Mesendoderm (in vitro differentiated cells): ENCODE data around the gene IQGAP3.
"Not testable (repeated sequence)": the region's sequence is repeated elsewhere in the genome, so short reads cannot be mapped to it uniquely, and the experiment has no call there.

ENCODE experiments used
- DNase-seq: peaks from one replicate; pipeline ENCODE4 v3.0.0; 2013
- H2AK5ac ChIP-seq: 2 replicates; pipeline ENCODE4 v1.6.1; 2013; ENCODE audit warnings: low read length, inconsistent platforms
- H2BK120ac ChIP-seq: 2 replicates; pipeline ENCODE4 v1.6.1; 2013; ENCODE audit warnings: low read depth, mild to moderate bottlenecking, low read length, moderate library complexity, mixed read lengths
- H2BK15ac ChIP-seq: replicated peaks from 2 replicates; pipeline ENCODE4 v1.6.1; 2013; ENCODE audit warnings: low read depth, mild to moderate bottlenecking, moderate library complexity
- H2BK5ac ChIP-seq: 2 replicates; pipeline ENCODE4 v1.6.1; 2013; ENCODE audit warnings: low read length, inconsistent platforms
- H3K18ac ChIP-seq: 2 replicates; pipeline ENCODE4 v1.6.1; 2013; ENCODE audit warnings: mild to moderate bottlenecking, low read length, mixed read lengths
- H3K23ac ChIP-seq: one replicate; pipeline ENCODE4 v1.6.1; 2013; ENCODE audit warnings: low read length
- H3K27ac ChIP-seq: 2 replicates; pipeline ENCODE4 v1.5.1; 2013; ENCODE audit warnings: low read depth, mild to moderate bottlenecking, inconsistent platforms, low read length, moderate library complexity
- H3K27me3 ChIP-seq: 2 replicates; pipeline ENCODE4 v1.6.1; 2013; ENCODE audit warnings: low read length, control low read depth, mild to moderate bottlenecking, inconsistent platforms; ENCODE audit not compliant: insufficient read depth, poor library complexity
- H3K36me3 ChIP-seq: 2 replicates; pipeline ENCODE4 v1.6.1; 2013; ENCODE audit warnings: low read length, inconsistent platforms; ENCODE audit not compliant: control insufficient read depth, insufficient read depth
- H3K4ac ChIP-seq: one replicate; pipeline ENCODE4 v1.6.1; 2013; ENCODE audit warnings: low read depth, mild to moderate bottlenecking, low read length, moderate library complexity
- H3K4me1 ChIP-seq: 2 replicates; pipeline ENCODE4 v1.6.1; 2013; ENCODE audit warnings: low read depth, low read length, inconsistent platforms; ENCODE audit not compliant: control insufficient read depth
- H3K4me2 ChIP-seq: 2 replicates; pipeline ENCODE4 v1.6.1; 2013; ENCODE audit warnings: low read length
- H3K4me3 ChIP-seq: 2 replicates; pipeline ENCODE4 v1.5.1; 2013; ENCODE audit warnings: mild to moderate bottlenecking, low read length
- H3K56ac ChIP-seq: one replicate; pipeline ENCODE4 v1.6.1; 2013; ENCODE audit warnings: low read length
- H3K79me1 ChIP-seq: 2 replicates; pipeline ENCODE4 v1.6.1; 2013; ENCODE audit warnings: low read length, inconsistent platforms
- H3K79me2 ChIP-seq: 2 replicates; pipeline ENCODE4 v1.6.1; 2013; ENCODE audit warnings: mild to moderate bottlenecking, low read length; ENCODE audit not compliant: control insufficient read depth, insufficient read depth
- H3K9ac ChIP-seq: 2 replicates; pipeline ENCODE4 v1.6.1; 2013; ENCODE audit warnings: low read length, inconsistent platforms
- H4K5ac ChIP-seq: one replicate; pipeline ENCODE4 v1.6.1; 2013; ENCODE audit warnings: low read length
- H4K8ac ChIP-seq: one replicate; pipeline ENCODE4 v1.6.1; 2013; ENCODE audit warnings: low read depth, mild to moderate bottlenecking, control low read depth, low read length, moderate library complexity
- WGBS: extraction: QIAGEN DNeasy Blood & Tissue Kit; methylation state at CpG from one replicate; pipeline ENCODE4 v1.1.7; 2013; ENCODE audit warnings: low lambda C conversion rate, missing lambda C conversion rate; ENCODE audit not compliant: insufficient coverage; ENCODE audit errors: extremely low coverage; 5-methylcytosine and 5-hydroxymethylcytosine counted together

IQGAP3 gene

GRCh38 chr1:156612666-156613065 lies 40.3 kb upstream of the IQGAP3 start:
- no peaks in the 10 kb centered on the region for H3K4me1 ChIP-seq
- H3K27ac ChIP-seq, result no peak overlapping the region
- H3K79me1 ChIP-seq, result no peaks in the 10 kb centered on the region
- no peak overlapping the region for H3K4me2 ChIP-seq
- H3K23ac ChIP-seq, result no peak overlapping the region
- no peak overlapping the region for H2AK5ac ChIP-seq
- no peak overlapping the region for H3K9ac ChIP-seq
- no peak overlapping the region for H2BK15ac ChIP-seq
- no peak overlapping the region for H3K4ac ChIP-seq
- H3K4me3 ChIP-seq, result no peak overlapping the region
- H3K56ac ChIP-seq, result no peak overlapping the region
- H2BK5ac ChIP-seq, result no peak overlapping the region
- no peak overlapping the region for H4K5ac ChIP-seq
- H3K79me2 ChIP-seq, result no peaks in the 10 kb centered on the region
- no peaks in the 10 kb centered on the region for H3K36me3 ChIP-seq
- H3K27me3 ChIP-seq, result no peaks in the 10 kb centered on the region
- no CpG with 5 or more reads among the region's 3 CpGs for WGBS
- H2BK120ac ChIP-seq, result no peak overlapping the region
- H3K18ac ChIP-seq, result no peak overlapping the region
- no peak for DNase-seq
- H4K8ac ChIP-seq, result no peak overlapping the region

GRCh38 chr1:156610072-156610471 lies 37.7 kb upstream of the IQGAP3 start:
- WGBS, result no CpG with 5 or more reads among the region's 9 CpGs
- H3K27me3 ChIP-seq, result not testable (repeated sequence)

GRCh38 chr1:156608981-156609380 lies 36.6 kb upstream of the IQGAP3 start:
- Histone ChIP-seq H4K5ac (no peak overlapping the region), H3K79me2 (no peaks in the 10 kb centered on the region), H2AK5ac (no peak overlapping the region), H3K79me1 (no peaks in the 10 kb centered on the region), H3K23ac (no peak overlapping the region), H3K4me1 (no peaks in the 10 kb centered on the region), H3K9ac (no peak overlapping the region), H3K27ac (no peak overlapping the region), H2BK5ac (no peak overlapping the region), H3K18ac (no peak overlapping the region), H3K4ac (no peak overlapping the region), H3K56ac (no peak overlapping the region), H2BK15ac (no peak overlapping the region), H4K8ac (no peak overlapping the region), H3K4me2 (no peak overlapping the region), H2BK120ac (no peak overlapping the region), H3K4me3 (no peak overlapping the region), H3K27me3 (no peaks in the 10 kb centered on the region), H3K36me3 (no peaks in the 10 kb centered on the region)
- no CpG with 5 or more reads among the region's 6 CpGs for WGBS
- no peak for DNase-seq

More at GRCh38 chr1:156610072-156610471, 37.7 kb upstream of the IQGAP3 start:
- not testable (repeated sequence) for H3K23ac ChIP-seq, H3K36me3 ChIP-seq, H3K4me1 ChIP-seq, H2BK15ac ChIP-seq, DNase-seq, H3K4ac ChIP-seq, H2AK5ac ChIP-seq, H4K5ac ChIP-seq, H3K4me2 ChIP-seq, H3K56ac ChIP-seq, H3K18ac ChIP-seq, H4K8ac ChIP-seq, H3K9ac ChIP-seq, H3K79me2 ChIP-seq, H3K79me1 ChIP-seq, H2BK5ac ChIP-seq, H2BK120ac ChIP-seq, H3K27ac ChIP-seq, H3K4me3 ChIP-seq

GRCh38 chr1:156608036-156608674 lies 35.8 kb upstream of the IQGAP3 start:
- Histone ChIP-seq H3K18ac (no peak overlapping the region), H2BK120ac (no peak overlapping the region), H3K9ac (no peak overlapping the region), H3K4ac (no peak overlapping the region), H3K4me1 (no peaks in the 10 kb centered on the region), H4K8ac (no peak overlapping the region), H3K27ac (no peak overlapping the region), H3K27me3 (no peaks in the 10 kb centered on the region), H3K23ac (no peak overlapping the region), H3K36me3 (no peaks in the 10 kb centered on the region), H4K5ac (no peak overlapping the region), H3K79me1 (no peaks in the 10 kb centered on the region), H2BK5ac (no peak overlapping the region), H2AK5ac (no peak overlapping the region), H3K4me2 (no peak overlapping the region), H3K56ac (no peak overlapping the region), H3K79me2 (no peaks in the 10 kb centered on the region), H3K4me3 (no peak overlapping the region), H2BK15ac (no peak overlapping the region)
- WGBS, result no CpG with 5 or more reads among the region's 7 CpGs
- peak; percentile 90 for DNase-seq

- H3K4me1 ChIP-seq, H3K9ac ChIP-seq, H3K27ac ChIP-seq, H3K79me1 ChIP-seq, H3K36me3 ChIP-seq, H2BK5ac ChIP-seq, H3K23ac ChIP-seq, H3K18ac ChIP-seq, H2BK15ac ChIP-seq, H3K4ac ChIP-seq, H2BK120ac ChIP-seq, H4K8ac ChIP-seq, H3K4me3 ChIP-seq, DNase-seq, H3K27me3 ChIP-seq, H3K79me2 ChIP-seq, H3K56ac ChIP-seq, H3K4me2 ChIP-seq, H4K5ac ChIP-seq, H2AK5ac ChIP-seq: not testable (repeated sequence)
- WGBS, result no CpG with 5 or more reads among the region's 4 CpGs
Observed at GRCh38 chr1:156607344-156607743, 35.0 kb upstream of the IQGAP3 start.

- H3K4me3 ChIP-seq, result no peak overlapping the region
- no peak overlapping the region for H2BK15ac ChIP-seq
- no peak overlapping the region for H3K18ac ChIP-seq
- H3K79me1 ChIP-seq, result peaks cover 14% of the 10 kb centered on the region
- peak overlapping the region; percentile 65 for H4K8ac ChIP-seq
- WGBS, result no CpG with 5 or more reads among the region's 10 CpGs
- H3K56ac ChIP-seq, result peak overlapping the region; percentile 77
- H3K36me3 ChIP-seq, result no peaks in the 10 kb centered on the region
- H3K27ac ChIP-seq, result no peak overlapping the region
- H3K4me1 ChIP-seq, result no peaks in the 10 kb centered on the region
- peak overlapping the region; percentile 43 for H3K4ac ChIP-seq
- no peaks in the 10 kb centered on the region for H3K27me3 ChIP-seq
- peaks cover 13% of the 10 kb centered on the region for H3K79me2 ChIP-seq
- peak; percentile 62 for DNase-seq
- H2AK5ac ChIP-seq, result no peak overlapping the region
- H4K5ac ChIP-seq, result no peak overlapping the region
- no peak overlapping the region for H3K4me2 ChIP-seq
- peak overlapping the region; percentile 45 for H3K9ac ChIP-seq
- H2BK120ac ChIP-seq, result no peak overlapping the region
- H3K23ac ChIP-seq, result no peak overlapping the region
- H2BK5ac ChIP-seq, result no peak overlapping the region
Observed at GRCh38 chr1:156602557-156602993, 30.2 kb upstream of the IQGAP3 start.
